WI38 (cell line): ENCODE measurements around the gene NELL1.

ENCODE experiments used
- H3K4me3 ChIP-seq: 2 replicates; pipeline ENCODE4 v1.5.1; 2011; ENCODE audit warnings: low read depth, mild to moderate bottlenecking, control low read depth, low read length
- CTCF ChIP-seq: IDR thresholded peaks from 2 replicates; pipeline ENCODE4 v1.5.1; 2012; ENCODE audit warnings: low read depth, mild to moderate bottlenecking, control low read depth, low read length

Gene NELL1

DNA sequence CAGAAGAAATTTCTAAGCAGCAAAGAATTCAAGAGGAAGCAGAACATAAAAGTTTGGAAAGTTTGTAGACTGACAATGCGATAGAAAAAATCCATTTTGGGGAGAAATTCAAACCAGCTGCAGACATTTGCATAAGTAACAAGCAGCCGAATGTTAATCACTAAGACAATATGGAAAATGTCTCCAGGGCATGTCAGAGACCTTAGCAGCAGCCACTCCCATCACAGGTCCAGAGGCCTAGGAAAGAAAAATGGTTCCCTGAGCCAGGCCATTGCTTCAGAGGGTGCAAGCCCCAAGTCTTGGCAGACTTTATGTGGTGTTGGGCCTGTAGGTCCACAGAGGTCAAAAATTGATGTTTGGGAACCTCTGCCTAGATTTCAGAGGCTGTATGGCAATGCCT lies 155.4 kb downstream of the NELL1 start:
- no peak overlapping the region for H3K4me3 ChIP-seq
- TF ChIP-seq CTCF: no peak

- TF ChIP-seq CTCF: no peak
- no peak overlapping the region for H3K4me3 ChIP-seq
Measured at GRCh38 chr11:20835561-20835960, 166.2 kb downstream of the NELL1 start.

- TF ChIP-seq CTCF: no peak
Measured at GRCh38 chr11:20839231-20839630, 169.8 kb downstream of the NELL1 start.

DNA sequence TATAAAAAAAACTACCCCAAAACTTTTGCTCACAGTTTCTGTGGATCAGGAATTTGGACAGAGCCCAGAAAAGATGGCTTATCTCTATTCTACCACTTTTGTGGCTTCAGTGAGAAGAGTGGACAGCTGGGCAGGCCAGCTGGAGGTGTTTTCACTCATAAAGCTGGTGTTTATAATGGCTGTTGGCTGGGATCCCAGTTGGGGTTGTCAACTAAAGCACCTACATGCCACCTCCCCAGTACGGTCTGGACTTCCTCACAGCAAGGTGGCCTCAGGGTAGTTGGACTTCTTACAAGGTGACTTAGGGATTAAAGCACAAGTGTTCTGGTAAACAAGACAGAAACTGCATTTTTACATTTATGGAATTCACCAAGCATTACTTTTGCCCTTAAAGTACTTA lies 171.0 kb downstream of the NELL1 start:
- TF ChIP-seq CTCF: no peak
- no peak overlapping the region for H3K4me3 ChIP-seq

More at GRCh38 chr11:20839231-20839630, 169.8 kb downstream of the NELL1 start:
- no peak overlapping the region for H3K4me3 ChIP-seq

DNA sequence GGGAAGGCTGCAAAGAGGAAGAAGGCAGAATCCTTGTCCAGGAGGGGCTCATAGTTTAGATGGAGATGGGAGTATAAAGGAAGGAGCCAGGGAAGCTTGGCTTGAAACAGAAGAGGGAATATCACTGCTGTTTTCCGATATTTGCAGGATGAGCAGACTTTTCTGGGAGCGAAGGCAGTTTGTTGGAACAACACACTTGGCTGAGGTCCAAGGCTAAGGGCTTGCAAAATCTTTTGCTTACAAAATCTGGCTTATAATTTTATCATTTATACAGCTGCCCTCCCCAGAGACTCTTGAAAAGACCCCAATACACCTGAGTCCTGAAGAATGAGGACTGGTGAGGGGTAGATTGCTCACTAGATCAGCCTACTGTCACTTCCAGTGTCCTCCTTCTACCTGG lies 174.8 kb downstream of the NELL1 start:
- TF ChIP-seq CTCF: no peak
- H3K4me3 ChIP-seq: no peak overlapping the region

DNA sequence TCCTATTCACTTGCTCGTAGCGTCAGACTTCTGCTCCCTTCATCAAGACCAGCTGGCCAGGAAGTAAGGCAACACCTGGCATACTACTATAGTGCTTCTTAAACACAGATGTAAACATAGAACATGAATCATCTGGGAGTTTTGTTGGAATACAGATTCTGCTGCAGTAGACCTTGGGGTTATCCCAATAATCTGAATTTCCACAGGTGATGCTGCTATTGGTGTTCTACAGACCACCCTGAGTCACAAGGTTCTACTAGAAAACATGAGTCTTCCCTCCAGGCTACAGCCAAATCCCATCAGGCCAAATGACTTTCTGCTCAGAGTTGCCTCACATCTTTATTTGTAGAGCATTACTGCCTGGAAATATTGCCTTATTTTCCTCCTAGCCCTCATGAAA lies 175.2 kb downstream of the NELL1 start:
- no peak for TF ChIP-seq CTCF
- H3K4me3 ChIP-seq: no peak overlapping the region

DNA sequence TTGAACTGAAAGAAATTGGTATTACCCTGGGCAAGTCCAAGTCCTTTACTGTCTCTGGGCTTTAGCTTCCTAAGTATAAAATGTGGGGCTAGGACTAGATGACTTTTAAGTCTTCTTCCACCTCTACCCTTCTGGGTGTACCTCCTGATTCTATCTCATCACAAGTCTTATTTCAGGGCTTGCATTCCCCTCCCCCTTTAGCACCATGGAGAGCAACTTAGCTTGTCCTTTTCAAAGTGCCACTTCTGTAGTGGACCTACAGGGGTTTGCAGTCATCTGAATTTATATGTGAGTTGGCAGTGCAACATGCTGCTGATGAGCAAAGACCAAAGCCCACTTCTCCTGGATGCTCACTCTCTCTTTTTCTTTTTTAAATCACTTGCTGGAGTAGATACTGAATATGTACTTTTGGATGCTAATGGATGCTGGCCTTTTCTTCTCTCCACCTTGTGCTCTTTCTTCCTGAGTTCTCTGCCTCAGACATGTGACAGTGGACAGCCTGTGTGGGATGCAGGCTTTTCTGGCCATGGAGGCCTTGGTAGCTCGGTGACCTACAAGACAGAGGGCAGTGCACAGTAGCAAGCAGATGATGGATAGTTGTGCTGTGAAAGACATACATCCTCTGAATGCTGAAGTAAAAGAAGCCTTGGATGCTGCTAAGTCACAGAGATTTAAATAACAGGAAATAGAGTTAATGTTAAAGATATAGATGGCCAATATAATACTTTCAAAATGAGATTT lies 185.0 kb downstream of the NELL1 start:
- H3K4me3 ChIP-seq: no peak overlapping the region
- TF ChIP-seq CTCF: no peak
